ENCODE results near the gene KLHDC7A.

GRCh38 chr1:18529714-18530113 is 49.0 kb downstream of the KLHDC7A start:
- TF ChIP-seq CTCF (IDR thresholded peaks at IDR 0.05) = no peak
- no peak for TF ChIP-seq EP300 (IDR thresholded peaks at IDR 0.05)
- no peak for TF ChIP-seq POLR2A (IDR thresholded peaks at IDR 0.05)

All from upper lobe of left lung (tissue), 4 donors.